NOMO-1 (cell line): ENCODE data around the gene B2M.
"Not testable (repeated sequence)": the region's sequence is repeated elsewhere in the genome, so short reads cannot be mapped to it uniquely, and the experiment has no call there.

Experiments used
- DNase-seq, 2 experiments: peaks; one replicate each; lab custom pipeline; 2025; ENCODE audit not compliant: unreplicated experiment in 2 of 2; lab: John Stamatoyannopoulos, UW

Gene B2M

GRCh38 chr15:44711096-44711742, at the start of gene B2M, which contains the start of gene PATL2:
Gene B2M (plus strand): TSS chr15:44711517. CDS start chr15:44711547, 30 bp downstream.
Gene PATL2 (minus strand): TSS chr15:44711323. CDS start chr15:44676490, 34,833 bp downstream.
- peak; percentile 94 to 96 for DNase-seq

- peak in 1 of 2 experiments; percentile 26 for DNase-seq
These were observed 49.7 kb upstream of the B2M start for GRCh38 chr15:44661576-44661975.

GRCh38 chr15:44662478-44663409, 48.6 kb upstream of the B2M start:
- peak; percentile 37 to 61 for DNase-seq

- DNase-seq: peak; percentile 97 to 98
These were observed 47.7 kb upstream of the B2M start, which contains the start of gene SPG11 for GRCh38 chr15:44663410-44664308. Gene SPG11 (minus strand): TSS chr15:44663662. CDS start chr15:44663647, 15 bp downstream.

GRCh38 chr15:44666210-44667038, 44.9 kb upstream of the B2M start:
- DNase-seq: peak in 1 of 2 experiments; percentile 54

- no peak for DNase-seq
These were observed 44.3 kb upstream of the B2M start for GRCh38 chr15:44667039-44667360.

GRCh38 chr15:44668921-44669320, 42.4 kb upstream of the B2M start:
- DNase-seq: no peak

GRCh38 chr15:44670087-44670950, 41.0 kb upstream of the B2M start:
- DNase-seq: no peak

GRCh38 chr15:44673639-44674038, 37.7 kb upstream of the B2M start:
- no peak for DNase-seq

GRCh38 chr15:44675911-44676310, 35.4 kb upstream of the B2M start:
- no peak for DNase-seq

- no peak for DNase-seq
These were observed 34.6 kb upstream of the B2M start for GRCh38 chr15:44676676-44677075.

GRCh38 chr15:44682211-44682610, 29.1 kb upstream of the B2M start:
- DNase-seq: peak; percentile 14 to 48

- DNase-seq: peak in 1 of 2 experiments; percentile 5
These were observed 28.3 kb upstream of the B2M start for GRCh38 chr15:44682809-44683682.

GRCh38 chr15:44689318-44689717, 22.0 kb upstream of the B2M start:
- not testable (repeated sequence) for DNase-seq

- not testable (repeated sequence) for DNase-seq
These were observed 21.1 kb upstream of the B2M start for GRCh38 chr15:44690245-44690644.

- DNase-seq: no peak
These were observed 18.7 kb upstream of the B2M start for GRCh38 chr15:44692659-44693058.

- DNase-seq: no peak
These were observed 16.9 kb upstream of the B2M start for GRCh38 chr15:44694416-44694815.

- no peak for DNase-seq
These were observed 16.0 kb upstream of the B2M start for GRCh38 chr15:44695294-44695693.
